ENCODE measurements around the gene QSOX1.

The QSOX1 gene

DNA sequence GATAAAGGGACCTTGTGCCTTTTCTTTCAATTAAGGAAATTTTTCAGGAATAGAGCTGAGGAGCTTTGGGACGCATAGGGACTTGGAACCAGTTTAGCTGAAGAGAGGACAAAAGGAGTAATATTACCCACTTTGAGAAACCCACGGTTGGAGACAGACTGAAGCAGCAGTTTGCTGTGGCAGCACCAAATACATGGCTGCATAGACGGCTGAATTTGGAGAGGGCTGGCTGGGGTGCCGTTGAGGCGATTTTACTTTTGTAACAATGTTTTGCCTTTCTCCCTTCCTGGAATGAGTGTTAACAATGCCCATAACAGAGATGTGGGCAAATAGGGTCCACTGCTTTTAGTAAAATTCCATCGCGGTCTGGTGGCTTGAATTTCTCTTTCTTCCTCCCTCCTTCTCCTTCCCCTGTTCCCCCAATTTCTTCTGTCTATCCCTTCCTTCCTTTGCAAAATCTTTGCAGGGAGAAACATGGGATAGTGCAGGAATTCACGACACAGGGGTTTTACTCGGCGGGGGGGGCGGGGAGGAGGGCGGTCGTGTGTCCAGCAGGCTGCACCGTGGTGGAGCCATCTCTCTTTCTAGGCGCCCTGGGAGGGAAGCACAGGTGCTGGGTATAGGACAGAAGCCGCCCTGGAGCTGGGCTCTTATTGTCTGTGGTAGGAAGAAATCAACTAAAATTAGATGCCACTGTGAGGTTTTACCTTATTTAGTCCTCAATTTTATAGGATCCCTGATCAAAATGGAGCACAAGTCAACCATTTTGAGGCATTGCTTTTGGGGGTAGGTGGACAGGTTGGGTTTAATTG, 82.2 kb downstream of the QSOX1 start:
- DNase-seq: no peak

DNA sequence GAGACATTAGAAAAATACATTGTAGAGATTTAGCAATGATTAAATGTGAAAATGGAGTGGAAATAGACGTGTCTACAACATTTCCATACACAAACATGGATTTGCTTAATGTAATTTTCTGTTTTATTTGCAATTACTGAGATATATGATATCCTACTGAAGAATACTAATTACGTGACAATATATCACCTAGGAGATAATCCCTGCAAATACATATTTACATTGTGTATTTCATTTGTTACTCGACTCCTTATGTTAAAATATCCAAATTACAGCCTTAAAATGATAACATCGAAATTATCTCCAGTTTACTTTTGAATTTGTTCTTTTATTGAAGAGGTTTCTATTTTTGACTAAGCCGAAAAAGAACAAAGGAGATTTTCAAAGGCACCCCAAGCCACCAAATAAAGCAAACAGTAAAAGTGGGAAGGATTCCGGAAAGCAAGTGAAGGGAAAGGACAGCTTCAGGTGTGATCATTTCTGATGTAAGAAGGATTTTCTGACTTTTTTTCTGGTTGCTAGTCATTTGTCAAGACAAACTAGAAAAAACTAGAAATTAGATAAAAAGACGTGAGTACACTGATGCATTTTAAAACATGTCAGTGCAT, 83.3 kb downstream of the QSOX1 start:
- DNase-seq: no peak

DNA sequence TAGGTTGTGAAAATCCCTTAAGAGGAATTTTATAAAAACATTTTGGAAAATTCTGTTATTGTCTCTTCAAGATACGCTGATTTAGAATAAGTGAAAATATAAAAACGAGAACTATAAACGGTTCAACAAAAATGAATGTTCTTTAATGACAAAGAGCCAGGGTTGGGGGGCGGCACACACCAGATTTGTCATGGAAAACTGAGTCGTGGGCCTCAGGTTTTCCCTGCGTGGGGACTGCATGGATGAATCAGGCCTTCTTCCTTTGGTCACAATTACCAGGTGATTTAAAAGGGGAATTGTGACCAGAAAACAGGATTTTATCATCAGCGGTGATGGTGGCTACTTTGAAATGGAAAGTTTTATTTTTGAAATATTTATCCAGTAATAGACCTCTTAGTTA, 84.0 kb downstream of the QSOX1 start:
- no peak for DNase-seq

GRCh38 chr1:180239145-180240096, 84.8 kb downstream of the QSOX1 start:
- no peak for DNase-seq

GRCh38 chr1:180241716-180242544, 87.3 kb downstream of the QSOX1 start:
- DNase-seq: peak; percentile 46

DNA sequence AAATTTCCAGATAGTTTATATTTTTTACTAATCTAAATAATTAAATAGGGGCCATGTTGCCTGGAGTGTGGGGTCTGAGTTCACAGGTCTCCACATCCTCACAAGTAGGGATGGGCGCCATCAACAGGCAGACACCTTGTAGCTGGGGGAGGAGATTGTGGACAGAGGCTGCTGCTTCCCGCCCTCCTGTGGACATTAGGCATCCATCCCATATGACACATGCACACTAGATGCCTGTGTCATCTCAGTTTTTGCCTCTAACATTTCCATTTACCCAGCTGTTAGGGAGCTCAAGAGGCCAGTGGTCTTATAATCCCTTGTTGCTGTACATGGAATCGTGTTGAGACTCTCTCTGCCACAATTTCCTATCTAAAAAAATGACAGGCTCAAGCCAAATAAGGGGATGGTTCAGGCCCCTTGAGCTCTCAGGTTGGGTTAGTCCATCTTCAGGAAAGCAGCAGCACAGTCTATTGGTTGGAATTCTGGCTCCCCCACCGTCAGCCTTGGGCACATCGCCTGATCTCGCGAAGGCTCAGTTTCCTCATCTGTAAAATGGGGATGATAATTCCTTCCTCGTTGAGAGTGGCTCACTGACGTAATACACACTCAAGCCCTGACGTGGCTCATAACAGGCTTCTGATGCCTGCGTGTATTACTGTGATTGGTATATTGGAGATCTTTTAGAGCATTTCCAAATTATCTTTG, 89.0 kb downstream of the QSOX1 start:
- no peak for DNase-seq

DNA sequence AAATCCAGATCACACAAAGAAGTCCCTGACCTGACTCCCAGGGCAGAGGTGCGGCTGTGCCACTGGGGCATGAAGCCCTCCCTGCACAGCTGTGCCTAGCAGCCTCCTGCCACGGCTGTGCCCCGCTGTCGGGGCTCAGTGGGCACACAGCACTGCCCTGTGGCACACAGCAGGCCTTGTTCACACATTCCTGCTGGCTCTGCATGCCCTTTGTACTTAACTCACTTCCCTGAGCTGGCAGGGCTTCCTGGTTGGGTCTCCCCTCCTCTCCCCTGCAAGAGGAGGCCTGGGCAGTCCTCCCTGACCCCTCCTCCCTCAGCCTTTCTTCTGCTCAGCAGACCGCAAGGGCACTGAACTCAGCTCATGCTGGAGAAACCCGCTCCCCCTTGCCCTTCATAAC, 90.2 kb downstream of the QSOX1 start:
- no peak for DNase-seq

DNA sequence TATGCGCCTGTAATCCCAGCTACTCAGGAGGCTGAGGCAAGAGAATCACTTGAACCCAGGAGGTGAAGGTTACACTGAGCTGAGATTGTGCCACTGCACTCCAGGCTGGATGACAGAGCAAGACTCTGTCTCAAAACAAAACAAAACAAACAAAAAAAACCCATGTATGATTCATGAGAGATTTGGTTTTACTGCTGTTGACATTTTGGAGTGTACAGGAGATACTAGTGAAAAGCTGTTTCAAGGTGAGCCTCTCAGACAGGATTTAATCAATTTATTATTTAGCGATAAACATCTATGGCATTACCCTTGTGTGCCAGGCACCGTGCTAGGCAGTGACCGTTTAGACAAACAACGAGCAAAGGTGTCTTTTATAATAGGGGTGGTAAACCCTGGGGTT, 91.9 kb downstream of the QSOX1 start:
- DNase-seq: no peak

DNA sequence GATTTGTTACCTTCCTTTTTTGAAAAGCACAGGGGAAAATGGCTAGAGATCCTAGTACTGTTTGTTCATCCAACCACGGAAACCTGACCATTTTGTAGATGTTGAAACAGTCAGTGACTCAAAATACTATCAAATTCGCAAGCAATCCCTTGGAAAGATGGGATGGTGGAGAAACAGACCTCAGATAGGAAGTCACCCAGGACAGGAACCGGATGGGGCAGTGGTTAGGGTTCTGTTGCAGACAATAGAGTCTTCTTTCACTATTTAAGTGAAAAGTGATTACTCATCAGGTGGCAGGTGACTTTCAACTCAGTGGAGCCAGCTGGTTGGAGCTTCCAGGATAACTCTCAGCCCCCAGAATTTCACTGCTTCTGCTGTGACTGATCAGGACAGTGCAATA, 92.4 kb downstream of the QSOX1 start:
- peak; percentile 35 for DNase-seq

- DNase-seq: no peak
Measured at GRCh38 chr1:180247580-180247979, 92.9 kb downstream of the QSOX1 start.

GRCh38 chr1:180248176-180248575, 93.5 kb downstream of the QSOX1 start:
- no peak for DNase-seq

GRCh38 chr1:180248731-180249681, 94.3 kb downstream of the QSOX1 start:
- DNase-seq: peak; percentile 14

- DNase-seq: no peak
Measured at GRCh38 chr1:180249725-180250498, 95.2 kb downstream of the QSOX1 start.

DNA sequence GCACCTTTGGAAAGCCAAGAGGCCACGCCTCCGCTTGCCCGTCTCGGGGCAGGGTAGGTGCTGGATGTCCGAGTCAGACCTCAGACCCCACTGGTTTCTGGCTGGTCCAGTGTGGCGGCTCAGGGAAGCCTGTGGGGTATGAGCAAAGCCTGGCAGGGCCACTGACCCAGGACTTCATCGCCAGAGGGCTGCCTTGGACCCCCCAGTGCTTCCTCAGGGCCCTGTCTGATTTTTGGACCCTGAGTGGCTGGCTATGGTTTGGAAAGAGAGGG, 95.8 kb downstream of the QSOX1 start:
- no peak for DNase-seq

- no peak for DNase-seq
Measured at GRCh38 chr1:180250883-180251509, 96.3 kb downstream of the QSOX1 start.

DNA sequence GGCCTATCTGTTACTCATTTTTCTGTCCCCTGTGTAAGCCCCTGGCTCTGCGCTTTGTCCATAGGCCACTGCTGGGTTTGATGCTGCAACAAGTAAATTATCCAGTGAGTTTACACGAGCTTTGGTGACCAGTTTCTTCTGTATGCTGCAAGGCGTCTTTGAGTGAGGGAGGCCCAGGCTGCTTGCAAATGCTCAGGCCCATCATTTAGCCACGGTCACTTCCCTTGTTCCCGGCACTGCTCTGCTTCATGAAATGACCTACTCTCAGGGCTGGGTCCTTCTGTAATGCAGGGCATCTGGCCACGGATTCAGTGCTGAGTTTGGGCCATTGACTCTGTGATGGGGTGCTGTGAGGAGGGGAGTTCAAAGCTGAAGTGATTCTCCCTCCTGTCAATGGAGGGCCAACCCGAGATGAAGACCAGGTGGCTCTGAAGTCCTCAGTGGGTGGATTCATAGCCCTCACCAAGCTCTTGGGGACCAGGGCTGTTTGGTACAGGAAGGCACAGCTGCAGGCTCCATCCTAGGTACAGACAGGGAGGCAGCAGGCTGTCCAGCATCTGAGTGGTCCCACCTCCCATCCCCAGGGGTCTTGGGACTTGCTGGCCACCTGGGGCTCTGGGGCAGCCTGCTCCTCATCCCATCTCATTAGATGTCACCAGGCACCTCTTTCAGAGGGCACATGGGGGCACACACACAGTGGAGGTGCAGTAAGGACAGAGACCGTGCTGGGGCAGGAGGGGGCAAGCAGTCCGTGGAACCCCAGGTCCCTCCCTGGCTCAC, 97.0 kb downstream of the QSOX1 start:
- no peak for DNase-seq

- DNase-seq: peak; percentile 63
Measured at GRCh38 chr1:180252638-180253536, 98.2 kb downstream of the QSOX1 start.

Measured in MV-4-11 (cell line).